HepG2 (cell line): ENCODE measurements around the gene SDHAF3. TPM values are rescaled to one million over a fixed set of nuclear protein-coding genes. Genes with fewer than 3 reads are reported as not detected.

Source experiments
- ATAC-seq: fragments of 200-7000 bp; cut with Tn5 transposase; 3 replicates; pipeline ENCODE4 v1.9.1; 2020; ENCODE audit warnings: mild to moderate bottlenecking, moderate library complexity
- BruUV-seq: library from RNA; stranded (reverse); fragments of 400-500 nt; replicated peaks from 2 replicates; lab custom pipeline; 2021; lab: Mats Ljungman, UMichigan
- CTCF ChIA-PET: fragments of 300-600 bp; formaldehyde crosslinking; extraction: SDS; loops from one replicate; lab custom pipeline; 2021; ENCODE audit warnings: low total read pairs, inconsistent platforms, low intra/inter-chr PET ratio; lab: Yijun Ruan, JAX
- POLR2A ChIA-PET: fragments of 350-600 bp; sonication (Branson Sonifier 250); formaldehyde crosslinking; loops from one replicate; lab custom pipeline; 2020; ENCODE audit warnings: antibody characterized with exemption, inconsistent platforms; lab: Yijun Ruan, JAX
- DNase-seq: peaks from one replicate; pipeline ENCODE4 v3.0.0-alpha.2; 2015; ENCODE audit warnings: low spot score
- FAIRE-seq: peaks from 3 replicates; lab custom pipeline; 2011; peaks lifted over from hg19 to GRCh38; lab: Jason Lieb, UNC
- H2AFZ ChIP-seq: one replicate; pipeline ENCODE4 v1.6.1; 2011; ENCODE audit warnings: low read length, inconsistent platforms
- H3K27ac ChIP-seq: fragments of 300-600 bp; 3 replicates; pipeline ENCODE4 v1.8.0; 2011; ENCODE audit warnings: mixed run types, mild to moderate bottlenecking, mixed read lengths, low read length, inconsistent platforms; ENCODE audit not compliant: insufficient read depth; ENCODE audit errors: extremely low read length
- H3K27me3 ChIP-seq, 2 experiments: fragments of 200-600 bp in 1 of 2; 2 replicates in 1 of 2; 3 replicates in 1 of 2; pipeline versions ENCODE4 v1.6.0 to v1.8.0; 2011; ENCODE audit warnings: low read length in 2 of 2, mild to moderate bottlenecking in 2 of 2, moderate library complexity in 2 of 2, inconsistent platforms in 1 of 2; ENCODE audit not compliant: insufficient read depth in 2 of 2, control insufficient read depth in 1 of 2
- H3K36me3 ChIP-seq, 2 experiments: fragments of 200-600 bp in 1 of 2; replicated peaks in 1 of 2; 2 replicates in 1 of 2; 3 replicates in 1 of 2; pipeline versions ENCODE4 v1.5.1 to v1.8.0; 2011; ENCODE audit warnings: low read length in 2 of 2, inconsistent platforms in 1 of 2; ENCODE audit not compliant: insufficient read depth in 2 of 2, control insufficient read depth in 1 of 2
- H3K4me1 ChIP-seq: 2 replicates; pipeline ENCODE4 v1.5.1; 2012; ENCODE audit warnings: low read length, inconsistent platforms; ENCODE audit not compliant: insufficient read depth
- H3K4me2 ChIP-seq: 2 replicates; pipeline ENCODE4 v1.6.0; 2011; ENCODE audit warnings: low read depth, low read length, inconsistent platforms
- H3K4me3 ChIP-seq, 3 experiments: fragments of 200-600 bp in 1 of 3; sonication (generic), shearing (Covaris generic) in 1 of 3; replicated peaks in 1 of 3; 2 replicates each; pipeline ENCODE4 v1.5.1; 2011 to 2016; ENCODE audit warnings: low read length in 3 of 3, inconsistent platforms in 2 of 3, low read depth in 2 of 3, mild to moderate bottlenecking in 2 of 3, control low read depth in 1 of 3, mixed read lengths in 1 of 3; ENCODE audit not compliant: insufficient read depth in 1 of 3
- H3K79me2 ChIP-seq: one replicate; pipeline ENCODE4 v1.6.1; 2011; ENCODE audit warnings: low read length, inconsistent platforms; ENCODE audit not compliant: insufficient read depth
- H3K9ac ChIP-seq: 2 replicates; pipeline ENCODE4 v1.6.0; 2011; ENCODE audit warnings: mild to moderate bottlenecking, low read depth, low read length, inconsistent platforms; ENCODE audit not compliant: insufficient read depth
- H3K9me3 ChIP-seq: 2 replicates; pipeline ENCODE4 v1.5.1; 2012; ENCODE audit warnings: mild to moderate bottlenecking, low read length
- H4K20me1 ChIP-seq: 2 replicates; pipeline ENCODE4 v1.6.0; 2011; ENCODE audit warnings: inconsistent platforms, mild to moderate bottlenecking, low read length, moderate library complexity; ENCODE audit not compliant: insufficient read depth
- AKAP8 ChIP-seq: sonication (generic); formaldehyde crosslinking; IDR thresholded peaks from 2 replicates; pipeline ENCODE4 v1.5.1; 2020; ENCODE audit warnings: mild to moderate bottlenecking, missing genetic modification reagents
- ATF4 ChIP-seq, 2 experiments: fragments of 450-650 bp in 1 of 2; sonication (generic) in 1 of 2; formaldehyde crosslinking; IDR thresholded peaks; 2 replicates each; pipeline versions ENCODE4 v1.5.0 to v1.8.0; 2020 to 2022; ENCODE audit warnings: mild to moderate bottlenecking in 1 of 2, missing genetic modification reagents in 1 of 2
- ATF5 ChIP-seq: sonication (generic); formaldehyde crosslinking; IDR thresholded peaks from 2 replicates; pipeline ENCODE4 v1.4.0; 2020; ENCODE audit warnings: mild to moderate bottlenecking, low read depth, missing genetic modification reagents
- FOXK2 ChIP-seq: fragments of 450-650 bp; IDR thresholded peaks from 2 replicates; pipeline ENCODE4 v1.6.1; 2016
- NCOA2 ChIP-seq: sonication (generic); formaldehyde crosslinking; IDR thresholded peaks from 2 replicates; pipeline ENCODE4 v1.8.0; 2022; ENCODE audit warnings: inconsistent platforms
- ZNF615 ChIP-seq: sonication (generic); formaldehyde crosslinking; IDR thresholded peaks from 2 replicates; pipeline ENCODE4 v1.5.0; 2020; ENCODE audit warnings: mild to moderate bottlenecking, missing genetic modification reagents, borderline replicate concordance
- WGBS: methylation state at CpG from one replicate; pipeline ENCODE4 v1.1.6; 2017; ENCODE audit warnings: low lambda C conversion rate; 5-methylcytosine and 5-hydroxymethylcytosine counted together
- in situ Hi-C: cut with HindIII; loops from 2 replicates; pipeline ENCODE4 v1.10.0; 2017; ENCODE audit warnings: low pct_unique_long_range_greater_than_20kb; ENCODE audit not compliant: extremely low pct_ligation_motif_present
- intact Hi-C: fragments of 100-400 bp; cut with micrococcal nuclease; formaldehyde crosslinking; loops from one replicate; pipeline ENCODE4 v1.10.0; 2022; ENCODE audit not compliant: unreplicated experiment
- polyA plus RNA-seq, 8 experiments: library from polyadenylated mRNA; depleted of rRNA in 3 of 8; stranded (reverse) in 7 of 8; unstranded in 1 of 8; fragments of >200 nt; fragmentation: Illumina TruSeq in 4 of 8; extraction: Trizol in 4 of 8; gene quantifications; 2 replicates each; pipeline versions ENCODE4 v1.2.1 to v1.2.3, GENCODE V29; 2011 to 2016; ENCODE audit warnings: low read depth in 4 of 8, missing spikeins in 1 of 8, mixed read lengths in 1 of 8; ENCODE audit not compliant: insufficient read depth in 1 of 8
- total RNA-seq, 5 experiments: library from RNA; depleted of rRNA; stranded (reverse); fragments of >200 nt; fragmentation: Illumina TruSeq; extraction: Trizol; gene quantifications; 2 replicates each; pipeline ENCODE4 v1.2.3, GENCODE V29; 2016; ENCODE audit warnings: low read depth in 1 of 5

SDHAF3 gene
- total and polyA plus RNA-seq, 2 of the 13 experiments (the other 11 are each of a cell fraction or from before 2014, with no cell fraction given), result 15.2 to 32.6 TPM

GRCh38 chr7:97079300-97079699 lies 38.2 kb upstream of the SDHAF3 start:
- H3K4me3 ChIP-seq, result no peak overlapping the region
- H3K9ac ChIP-seq, result no peak overlapping the region
- TF ChIP-seq AKAP8 (CRISPR knock-in tag) (no peak), FOXK2 (no peak), ATF4 (CRISPR knock-in tag; IDR thresholded peaks at IDR 0.05) (no peak), ZNF615 (CRISPR knock-in tag) (no peak), ATF5 (CRISPR knock-in tag) (no peak), NCOA2 (no peak)
- H3K36me3 ChIP-seq, result no peaks in the 10 kb centered on the region
- 29% methylated on average over 4 of the region's 4 CpGs for WGBS
- in situ Hi-C loops, result no loop called here
- no peaks in the 10 kb centered on the region for H4K20me1 ChIP-seq
- no peaks in the 10 kb centered on the region for H3K79me2 ChIP-seq
- BruUV-seq, result no TSS peak
- ATAC-seq (no peak), FAIRE-seq (no peak), DNase-seq (no peak)
- H3K27ac ChIP-seq, result no peak overlapping the region
- no peaks in the 10 kb centered on the region for H3K9me3 ChIP-seq
- no peak overlapping the region for H2AFZ ChIP-seq
- H3K4me1 ChIP-seq, result no peaks in the 10 kb centered on the region
- POLR2A ChIA-PET, result no interaction called here
- peaks cover 0 to 3% of the 10 kb centered on the region in 2 experiments; a peak in 2 of 5 replicates for H3K27me3 ChIP-seq
- no peak overlapping the region for H3K4me2 ChIP-seq
- intact Hi-C loops, result no loop called here
- CTCF ChIA-PET, result no interaction called here
